Measurements from ENCODE around the gene PRPF6.
"Not testable (repeated sequence)": the region's sequence is repeated elsewhere in the genome, so short reads cannot be mapped to it uniquely, and the experiment has no call there.

PRPF6 gene

DNA sequence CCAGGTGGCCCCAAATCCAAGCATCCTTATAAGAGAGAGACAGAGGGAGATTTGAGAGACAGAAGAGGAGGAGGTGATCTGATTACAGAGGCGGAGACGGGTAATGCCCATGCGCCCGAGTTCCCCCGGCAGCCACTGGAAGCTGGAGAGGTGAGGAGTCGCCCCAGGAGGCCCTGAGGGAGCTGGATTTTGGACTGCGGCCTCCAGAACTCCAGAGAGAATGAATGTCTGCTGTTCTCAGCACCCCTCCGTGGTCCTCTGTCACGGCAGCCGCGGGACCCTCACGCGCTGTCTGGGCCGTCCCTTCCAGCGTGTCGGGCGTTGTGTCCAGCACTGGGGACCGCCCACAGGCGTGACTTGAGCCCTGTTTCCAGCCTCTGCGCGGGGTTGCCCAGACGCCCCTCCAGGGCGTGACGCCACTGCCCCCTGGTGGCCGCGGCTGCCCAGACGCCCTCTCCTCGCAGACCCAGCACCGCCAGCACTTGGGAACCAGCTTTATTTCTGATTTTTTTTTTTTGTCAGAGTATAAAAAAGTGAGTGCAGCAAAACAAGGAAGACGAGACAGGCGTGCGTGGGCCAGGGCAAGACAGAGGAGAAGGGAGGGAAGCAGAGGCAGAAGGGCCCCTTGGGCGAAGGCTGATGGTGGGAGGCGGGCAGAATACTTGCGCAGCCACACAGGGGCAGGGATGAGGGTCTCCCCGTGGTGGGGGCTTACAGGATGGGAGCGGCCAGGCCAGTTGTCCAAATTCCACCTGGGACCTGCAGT, 7.1 kb upstream of the PRPF6 start:
- DNase-seq (ENCODE audit: low spot score), result peak; percentile 92

DNA sequence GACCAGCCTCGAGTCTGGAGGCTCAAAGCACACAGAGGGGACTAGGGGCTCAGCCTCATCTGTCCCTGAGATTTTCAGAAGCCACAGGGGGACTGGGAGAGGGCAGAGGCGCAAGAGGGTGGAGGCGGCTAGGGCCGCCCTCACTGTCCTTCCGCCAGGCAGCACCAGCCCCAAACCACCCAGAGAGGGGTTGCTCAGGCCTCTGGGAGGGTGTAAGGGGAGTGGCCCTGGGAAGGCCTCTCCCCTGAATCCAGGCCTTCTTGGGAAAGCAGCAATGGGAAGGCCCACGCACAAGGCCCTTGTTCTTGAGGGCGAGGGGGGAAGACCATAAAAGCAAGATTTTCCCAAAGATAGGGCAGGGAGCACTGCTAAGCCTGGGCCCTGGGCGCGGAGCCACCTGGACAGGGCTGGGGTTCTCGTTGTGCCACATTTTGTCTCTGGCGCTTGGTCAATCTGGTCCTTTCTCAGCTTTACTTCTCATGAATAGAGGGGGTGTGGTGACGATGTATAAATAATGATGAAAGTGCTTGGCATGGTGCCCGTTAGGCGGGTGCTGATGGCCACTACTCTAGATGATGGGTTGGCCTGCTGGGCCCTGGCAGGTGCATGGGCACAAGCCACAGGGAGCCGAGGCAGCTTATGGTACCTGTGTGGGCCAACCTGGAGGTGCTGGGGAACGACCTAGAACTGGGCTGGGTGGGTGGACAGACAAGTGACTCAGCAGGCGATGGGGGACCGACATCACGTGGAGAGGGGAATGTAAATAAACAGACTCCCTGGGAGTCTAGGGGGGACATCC, 6.3 kb upstream of the PRPF6 start:
- no peak for DNase-seq (ENCODE audit: low spot score)

DNA sequence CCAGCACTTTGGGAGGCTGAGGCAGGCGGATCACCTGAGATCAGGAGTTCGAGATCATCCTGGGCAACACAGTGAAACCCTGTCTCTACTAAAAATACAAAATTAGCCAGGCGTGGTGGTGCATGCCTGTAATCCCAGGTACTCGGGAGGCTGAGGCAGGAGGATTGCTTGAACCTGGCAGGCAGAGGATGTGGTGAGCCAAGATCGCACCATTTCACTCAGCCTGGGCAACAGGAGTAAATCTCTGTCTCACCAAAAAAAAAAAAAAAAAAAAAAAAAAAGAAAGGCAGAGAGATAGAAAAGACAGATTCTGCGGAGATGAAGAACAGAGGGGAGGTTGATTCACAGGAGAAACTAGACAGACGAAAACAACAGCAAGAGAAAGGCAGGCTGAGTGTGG, 4.4 kb upstream of the PRPF6 start:
- DNase-seq (ENCODE audit: low spot score), result not testable (repeated sequence)

DNA sequence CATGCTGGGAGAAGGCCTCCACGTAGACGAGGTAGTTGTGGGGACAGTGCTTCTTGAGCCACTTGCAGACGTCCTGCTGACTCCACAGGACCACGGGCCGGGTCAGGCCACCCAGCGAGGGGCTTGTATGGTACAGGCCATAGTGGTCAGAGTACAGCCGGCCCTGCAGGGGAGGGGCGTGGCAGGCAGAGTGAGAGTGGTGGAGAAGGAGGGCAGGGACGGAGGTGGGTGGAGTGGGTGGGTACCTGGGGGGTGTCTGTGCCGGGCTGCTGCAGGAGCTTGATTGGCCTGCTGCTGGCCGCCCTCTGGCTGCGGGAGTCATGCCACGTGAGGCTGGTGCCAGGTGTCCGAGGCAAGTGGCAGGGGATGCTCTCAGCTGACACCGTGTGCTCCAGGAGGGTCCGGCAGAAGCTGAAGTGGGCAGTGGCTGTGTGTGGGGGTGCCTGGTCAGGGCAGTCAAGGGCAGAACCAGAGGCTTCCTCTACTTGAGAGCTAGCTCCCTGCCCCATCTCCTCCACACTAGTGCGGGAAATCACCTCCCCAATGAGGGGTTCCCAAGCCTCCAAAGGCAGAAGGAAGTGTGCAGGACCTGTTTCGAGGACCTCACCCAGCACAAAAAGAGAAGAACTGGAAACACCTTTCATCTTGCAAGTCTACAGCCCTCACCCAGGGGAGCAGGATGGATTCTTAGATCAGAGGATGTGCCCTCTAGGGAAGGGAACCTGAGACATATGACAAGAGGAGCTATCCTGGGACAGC, 3.8 kb upstream of the PRPF6 start:
- DNase-seq (ENCODE audit: low spot score), result peak; percentile 5

DNA sequence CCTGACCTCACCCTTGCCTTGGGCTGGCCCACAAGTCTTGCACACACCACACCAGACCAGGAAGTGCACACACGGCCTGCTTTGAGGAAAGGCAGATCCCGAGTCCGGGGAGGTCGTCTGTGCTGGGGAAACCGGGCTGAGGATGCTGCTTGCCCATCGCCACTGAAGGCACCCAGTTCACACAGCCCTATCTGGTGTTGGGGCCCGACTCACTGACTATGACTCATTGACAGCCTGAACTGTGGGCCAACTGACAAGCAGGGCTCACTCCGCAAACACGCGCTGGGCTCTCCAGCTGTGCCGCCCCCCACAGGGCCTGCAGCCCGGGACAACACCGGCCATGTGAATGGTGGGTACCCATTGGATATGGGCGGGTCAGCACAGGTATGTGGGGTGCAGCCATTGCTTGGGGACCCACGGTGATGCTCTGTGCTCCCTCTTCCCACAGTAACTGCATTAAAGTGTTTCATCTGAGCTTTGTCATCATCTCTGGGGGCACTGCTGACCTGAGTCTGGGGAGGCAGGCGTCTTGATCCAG, 3.1 kb upstream of the PRPF6 start:
- peak; percentile 5 for DNase-seq (ENCODE audit: low spot score)

DNA sequence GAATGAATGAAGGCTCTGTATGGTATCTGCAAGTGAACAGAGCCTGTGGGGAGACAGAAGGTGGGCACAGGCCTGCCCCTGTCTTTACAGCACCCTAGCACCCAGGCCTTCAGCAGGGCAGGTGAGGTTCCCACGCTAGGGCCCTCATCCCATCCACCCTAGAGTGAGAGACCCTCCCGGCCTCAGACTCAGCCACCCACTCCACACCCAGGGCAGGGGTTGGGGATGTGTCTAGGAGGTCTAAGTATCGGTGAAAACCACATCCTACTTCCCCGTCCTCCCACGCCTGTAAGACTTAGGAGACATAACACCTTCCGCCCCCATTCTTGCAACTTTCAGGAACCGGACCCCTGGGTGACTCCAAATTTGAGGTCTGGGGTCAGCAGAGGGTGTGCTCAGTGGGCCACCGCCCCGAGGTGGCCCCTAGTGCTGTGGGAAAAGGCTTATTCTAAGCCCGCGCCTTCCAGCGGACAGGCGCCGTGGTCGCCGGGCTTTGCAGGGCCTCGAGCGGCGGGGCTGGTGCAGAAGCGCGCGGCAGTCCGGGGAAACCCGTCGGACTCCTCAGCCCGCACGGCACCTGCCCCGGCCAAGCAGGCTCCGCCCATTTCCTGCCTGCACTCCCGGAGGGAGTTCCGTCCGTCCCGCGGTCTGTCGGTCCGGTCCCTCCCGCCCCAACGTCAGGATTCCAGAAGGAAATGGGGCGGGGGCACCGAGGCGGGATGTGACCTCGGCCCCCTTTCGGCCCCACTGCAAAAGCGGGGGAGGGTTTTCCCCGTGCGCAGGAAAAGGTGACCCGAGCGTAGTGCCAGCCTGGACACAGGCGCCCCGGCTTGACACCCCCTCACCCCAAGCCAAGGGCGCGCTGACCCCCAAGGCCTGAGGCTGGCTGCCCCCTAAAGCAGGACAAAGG, 2.4 kb upstream of the PRPF6 start:
- DNase-seq (ENCODE audit: low spot score), result peak; percentile 36

DNA sequence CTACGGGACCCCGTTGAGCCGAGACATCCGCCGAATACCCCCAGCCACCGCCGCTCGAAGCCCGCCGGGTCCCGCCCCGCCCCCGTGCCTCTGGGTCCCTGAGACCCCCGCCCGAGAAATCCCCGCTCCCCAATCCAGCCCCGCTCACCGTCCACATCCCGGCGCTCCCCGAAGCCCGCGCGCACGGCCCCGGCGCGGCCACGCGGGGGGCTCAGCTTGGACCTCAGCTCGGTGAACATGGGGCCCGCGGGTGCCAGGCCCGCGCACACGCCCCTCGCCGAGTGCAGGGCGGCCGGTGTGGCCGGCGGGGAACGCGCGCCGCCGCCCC, 1.7 kb upstream of the PRPF6 start:
- DNase-seq (ENCODE audit: low spot score), result no peak

DNA sequence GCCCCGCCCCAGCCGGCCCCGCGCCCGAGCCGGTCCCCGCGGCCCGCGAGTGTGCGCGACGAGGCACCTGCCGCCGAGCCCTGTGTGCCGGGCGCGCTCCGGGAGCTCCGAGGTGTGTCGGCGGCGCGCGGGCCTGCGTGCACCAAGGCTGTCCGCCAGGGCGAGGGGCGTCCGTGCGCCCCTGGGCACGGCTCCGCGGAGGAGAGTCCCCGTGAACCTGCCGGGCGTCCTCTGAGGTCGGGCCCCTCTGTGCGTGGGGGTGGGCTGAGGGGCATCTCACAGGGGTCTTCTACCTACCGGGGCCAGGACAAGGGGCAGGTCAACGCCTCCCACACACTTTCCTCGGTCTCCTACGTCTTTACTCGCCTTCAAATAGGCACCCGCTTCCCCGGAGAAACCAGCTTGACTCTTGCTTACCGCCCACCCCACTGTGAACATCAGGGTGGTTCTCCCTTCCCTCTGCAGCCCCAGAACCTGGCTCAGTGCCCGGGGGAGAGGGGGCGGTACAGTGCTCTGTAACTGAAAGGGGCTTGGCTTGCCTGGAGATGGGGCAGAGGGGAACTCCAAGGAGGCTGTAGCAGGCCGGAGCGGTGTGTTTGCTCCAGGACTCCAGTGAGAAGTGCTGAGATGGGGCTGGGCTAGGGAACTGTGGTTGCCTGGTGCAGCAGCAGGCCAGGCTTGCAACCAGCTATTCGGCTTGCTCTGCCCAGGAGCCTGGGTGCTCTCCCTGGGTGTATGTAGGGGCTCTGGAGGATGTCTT, 1.2 kb upstream of the PRPF6 start, which contains the start of gene SAMD10:
Gene SAMD10 (minus strand): TSS at position 86 of the 760 bp plus-strand sequence. CDS start 175 bp downstream, outside the sequence.
- DNase-seq (ENCODE audit: low spot score), result peak; percentile 83

DNA sequence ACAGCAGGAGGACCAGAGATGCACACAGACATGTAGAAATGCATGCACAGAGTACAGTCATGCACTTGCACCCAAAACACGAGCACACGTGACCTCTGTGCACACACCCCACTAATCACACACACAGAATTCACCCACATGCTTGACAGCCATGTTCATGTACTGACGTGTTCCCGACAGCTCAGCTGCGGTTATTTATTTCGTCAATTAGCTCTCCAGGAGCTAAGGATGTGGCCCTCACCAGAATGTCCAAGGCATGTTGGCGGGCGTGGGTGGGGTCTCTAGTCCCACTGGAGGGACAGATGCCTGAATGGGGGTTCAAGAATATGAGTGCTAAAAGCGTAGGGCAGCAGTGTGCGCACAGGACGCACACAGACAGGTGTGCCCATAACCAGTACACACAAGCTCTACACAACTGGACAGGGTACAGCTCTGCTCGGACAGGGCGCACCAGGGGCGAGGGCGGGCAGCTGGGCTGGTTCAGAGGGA, 571 bp upstream of the PRPF6 start:
- no peak for DNase-seq (ENCODE audit: low spot score)

DNA sequence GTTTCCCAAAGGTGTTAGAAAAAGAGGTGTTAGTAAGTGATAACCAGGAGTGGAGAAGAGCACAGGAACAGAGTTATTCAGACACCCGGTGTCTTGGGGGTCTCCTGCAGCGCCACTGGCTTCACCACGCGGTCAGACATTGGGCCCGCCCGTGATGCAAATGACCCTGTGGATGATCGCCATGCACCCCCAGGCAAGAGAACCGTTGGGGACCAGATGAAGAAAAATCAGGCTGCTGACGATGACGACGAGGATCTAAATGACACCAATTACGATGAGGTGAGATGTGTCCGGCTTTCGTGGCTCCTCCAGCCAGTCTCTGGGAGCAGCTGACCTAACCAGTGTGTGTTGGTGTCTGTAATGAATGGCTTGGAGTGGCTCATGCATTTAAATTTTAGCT, 2.0 kb downstream of the PRPF6 start:
- peak; percentile 12 for DNase-seq (ENCODE audit: low spot score)

DNA sequence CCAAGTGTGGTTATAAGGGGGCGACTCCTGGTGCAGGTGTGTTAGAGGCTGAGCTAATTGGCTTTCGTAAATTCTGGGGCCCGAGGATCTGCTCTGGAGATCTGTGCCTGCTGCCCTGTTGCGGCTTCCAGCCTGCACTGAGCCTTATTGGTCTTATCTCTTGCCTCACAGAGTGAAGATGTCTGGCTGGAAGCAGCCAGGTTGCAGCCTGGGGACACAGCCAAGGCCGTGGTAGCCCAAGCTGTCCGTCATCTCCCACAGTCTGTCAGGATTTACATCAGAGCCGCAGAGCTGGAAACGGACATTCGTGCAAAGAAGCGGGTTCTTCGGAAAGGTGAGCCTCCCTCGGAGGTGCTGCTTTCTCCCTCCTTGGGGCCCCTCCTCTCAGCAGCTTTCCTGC, 20.0 kb downstream of the PRPF6 start:
- no peak for DNase-seq (ENCODE audit: low spot score)

DNA sequence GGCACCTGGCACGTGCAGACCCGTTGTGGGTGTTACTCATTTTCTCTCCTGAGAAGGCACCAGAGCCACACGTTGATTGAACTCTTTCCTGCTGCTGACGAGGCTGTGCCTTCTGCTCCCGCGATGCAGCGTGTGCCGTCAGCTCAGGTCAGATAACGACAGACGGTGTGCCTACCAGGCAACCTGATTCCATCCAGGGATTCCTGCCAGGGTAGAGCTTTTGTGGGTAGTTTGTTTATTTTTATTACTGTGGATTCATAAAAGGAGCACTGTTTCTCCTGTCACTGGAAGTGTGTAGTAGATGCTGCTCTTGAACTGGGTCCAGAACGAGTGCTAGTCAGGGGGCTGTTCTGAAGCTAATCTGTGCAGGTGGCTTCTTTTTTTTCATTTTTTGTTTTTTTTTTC, 20.7 kb downstream of the PRPF6 start:
- DNase-seq (ENCODE audit: low spot score), result no peak

DNA sequence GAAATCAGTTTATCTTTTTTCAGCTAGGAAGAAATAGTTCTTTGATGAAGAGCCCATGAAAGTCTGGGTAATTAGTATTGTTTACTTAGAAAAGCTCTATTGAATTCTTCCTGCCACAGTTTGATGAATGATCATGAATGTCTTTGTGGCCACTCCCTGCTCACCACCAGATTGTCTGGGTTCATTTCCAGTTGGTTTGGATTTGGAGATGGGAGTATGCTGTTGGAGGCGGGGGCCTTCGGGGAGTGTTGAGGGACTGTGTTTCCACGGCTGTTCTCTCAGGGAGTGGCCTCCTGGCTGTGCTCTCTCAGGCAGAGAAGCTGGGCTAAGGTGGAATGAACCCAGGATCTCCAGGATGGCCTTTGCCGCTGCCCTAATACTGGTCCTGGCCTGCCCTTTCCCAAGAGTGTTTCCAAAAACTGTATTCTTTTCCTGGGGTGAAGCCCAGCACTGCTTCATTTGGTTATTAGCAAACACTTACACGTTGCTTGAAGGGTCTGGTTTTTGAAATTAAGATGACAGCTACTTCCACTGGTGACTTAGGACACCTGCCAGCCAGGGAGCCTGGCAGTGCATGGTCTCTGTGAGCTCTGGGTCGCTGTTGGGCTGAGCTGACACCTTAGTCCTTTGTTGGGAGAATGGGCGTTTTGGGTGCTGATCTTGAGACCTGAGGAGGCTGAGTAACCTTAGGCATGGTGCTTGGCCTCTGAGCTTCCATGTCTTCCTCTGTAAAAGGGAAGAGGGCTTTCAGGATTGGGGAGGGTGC, 23.2 kb downstream of the PRPF6 start:
- DNase-seq (ENCODE audit: low spot score), result no peak

DNA sequence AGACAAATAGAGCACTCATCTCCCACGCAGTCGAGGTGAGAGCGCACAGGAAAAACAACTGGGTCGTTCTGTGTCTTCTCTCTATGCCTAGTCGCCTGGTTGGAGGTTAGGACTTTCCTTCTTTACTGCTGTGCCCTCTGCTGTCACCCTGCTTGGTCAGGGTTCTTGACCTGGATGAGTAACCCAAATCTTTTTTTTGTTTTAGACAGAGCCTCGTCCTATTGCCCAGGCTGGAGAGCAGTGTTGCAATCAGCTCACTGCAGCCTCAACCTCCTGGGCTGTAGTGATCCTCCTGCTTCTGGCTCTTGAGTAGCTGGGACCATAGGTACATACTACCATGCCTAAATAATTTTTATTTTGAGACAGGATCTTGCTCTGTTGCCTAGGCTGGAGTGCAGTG, 24.5 kb downstream of the PRPF6 start:
- no peak for DNase-seq (ENCODE audit: low spot score)

DNA sequence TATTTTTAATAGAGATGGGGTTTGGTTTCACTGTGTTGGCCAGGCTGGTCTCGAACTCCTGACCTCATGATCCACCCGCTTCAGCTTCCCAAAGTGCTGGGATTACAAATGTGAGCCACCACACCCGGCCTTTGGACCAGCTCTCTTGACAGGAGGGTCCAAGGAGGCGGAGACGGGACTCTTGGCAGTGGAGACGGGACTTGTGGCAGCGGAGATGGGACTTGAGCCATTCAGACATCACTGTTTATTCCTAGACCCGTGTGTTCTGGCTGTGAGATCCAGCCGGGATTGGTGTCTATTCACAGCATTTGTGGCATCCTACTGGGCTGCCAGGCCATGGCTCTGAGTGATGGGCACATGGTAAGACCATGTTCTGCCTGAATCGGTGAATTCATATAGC, 25.6 kb downstream of the PRPF6 start:
- no peak for DNase-seq (ENCODE audit: low spot score)

DNA sequence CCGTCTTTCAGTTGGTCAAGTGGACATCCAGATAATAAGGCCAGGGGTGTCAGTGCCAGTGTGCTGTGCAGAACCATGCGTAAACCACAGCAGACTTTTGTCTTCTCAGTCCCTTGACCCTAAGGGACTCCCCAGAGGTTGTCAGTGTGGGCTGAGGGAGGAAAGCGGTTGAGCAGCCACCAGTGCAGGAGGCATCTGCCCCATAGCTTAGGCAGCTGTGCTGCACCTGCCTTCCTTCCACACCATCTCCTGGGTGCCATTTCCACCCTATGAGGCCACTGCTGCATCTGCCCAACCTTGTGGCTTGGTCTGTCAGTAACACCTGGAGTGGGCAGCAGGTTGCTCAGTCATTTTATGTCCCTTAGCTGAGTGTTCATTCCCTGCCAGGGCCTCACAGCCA, 26.0 kb downstream of the PRPF6 start:
- no peak for DNase-seq (ENCODE audit: low spot score)

DNA sequence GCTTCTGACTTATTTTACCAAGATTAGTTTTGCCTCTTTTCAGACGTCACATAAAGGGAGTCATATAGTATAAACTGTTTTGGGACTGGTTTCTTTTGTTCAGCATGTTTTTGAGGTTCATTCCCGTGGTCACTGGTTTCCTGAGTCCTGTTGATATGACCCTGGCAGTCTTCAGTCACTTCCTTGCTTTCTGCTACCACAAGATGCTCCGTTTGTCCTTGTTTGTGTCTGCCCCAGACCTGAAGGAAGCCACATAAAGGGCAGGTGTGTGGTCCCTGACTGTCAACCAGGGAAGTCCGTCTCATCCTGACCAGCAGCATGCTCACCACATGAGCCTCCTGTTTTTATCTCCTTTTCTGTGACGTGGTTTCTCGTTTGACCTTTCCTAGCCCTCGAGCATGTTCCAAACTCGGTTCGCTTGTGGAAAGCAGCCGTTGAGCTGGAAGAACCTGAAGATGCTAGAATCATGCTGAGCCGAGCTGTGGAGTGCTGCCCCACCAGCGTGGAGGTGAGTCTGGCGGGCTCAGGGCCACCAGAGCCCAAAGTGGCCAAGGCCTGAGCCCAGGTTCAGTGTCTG, 29.0 kb downstream of the PRPF6 start:
- DNase-seq (ENCODE audit: low spot score), result no peak

DNA sequence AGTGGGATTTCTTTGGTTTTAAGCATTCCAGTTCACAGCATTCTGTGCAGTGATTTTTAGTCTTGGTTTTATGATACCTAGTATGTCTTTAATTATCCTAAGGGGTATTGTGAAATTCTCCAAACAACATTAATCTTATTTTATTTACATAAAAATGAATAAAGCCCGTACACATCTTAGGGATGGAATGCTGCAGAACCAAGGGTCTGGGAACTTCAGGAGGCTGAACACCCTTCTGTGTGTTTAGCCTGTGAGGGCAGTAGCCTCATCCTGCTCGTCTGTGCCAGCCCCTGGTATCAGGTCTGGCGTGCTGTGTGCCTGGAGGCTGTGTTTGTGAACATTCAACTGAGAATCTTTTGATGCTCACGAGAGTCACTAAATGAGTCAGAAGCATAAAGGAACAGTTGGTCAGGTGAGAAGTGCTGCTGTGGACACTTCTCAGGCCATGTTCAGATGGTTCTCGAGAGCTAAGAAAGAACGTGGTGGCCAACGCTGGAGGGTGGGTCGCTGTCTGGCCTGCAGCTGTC, 29.8 kb downstream of the PRPF6 start:
- DNase-seq (ENCODE audit: low spot score), result no peak

DNA sequence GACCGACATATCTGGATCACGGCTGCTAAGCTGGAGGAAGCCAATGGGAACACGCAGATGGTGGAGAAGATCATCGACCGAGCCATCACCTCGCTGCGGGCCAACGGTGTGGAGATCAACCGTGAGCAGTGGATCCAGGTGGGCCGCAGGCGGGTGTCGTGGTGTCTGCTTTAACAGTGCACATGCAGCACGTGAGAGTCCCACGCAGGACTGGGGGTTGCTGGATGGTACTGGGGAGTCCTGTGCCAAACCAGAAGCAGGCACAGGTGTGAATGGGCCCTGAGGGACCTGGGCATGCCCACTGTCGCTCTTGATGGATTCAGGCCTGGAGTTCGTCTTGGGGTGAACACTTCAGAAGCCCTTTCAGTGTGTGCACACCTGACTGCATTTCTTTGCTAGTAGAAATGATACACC, 30.4 kb downstream of the PRPF6 start:
- DNase-seq (ENCODE audit: low spot score), result no peak
